ENCODE results near the gene CALR3.

GRCh38 chr19:16520986-16521624 is 25.1 kb upstream of the CALR3 start:
- TF ChIP-seq CTCF (IDR thresholded peaks at IDR 0.05) (no peak), SIN3A (IDR thresholded peaks at IDR 0.05; ENCODE audit: borderline replicate concordance, insufficient read depth, low read depth, low read length) (no peak), POLR2AphosphoS5 (IDR thresholded peaks at IDR 0.05; ENCODE audit: low read depth, low read length) (no peak), TCF7L2 (IDR thresholded peaks at IDR 0.05; ENCODE audit: low read depth, low read length) (no peak)

All from Panc1 (cell line).